ENCODE data around the gene CASP10. TPM values are rescaled to one million over a fixed set of nuclear protein-coding genes. Genes with fewer than 3 reads are reported as not detected.

CASP10 gene
- total RNA-seq, 2 experiments from 2014 or later, result 26.6 to 37.4 TPM

GRCh38 chr2:201250741-201251140, 67.8 kb downstream of the CASP10 start:
- H3K36me3 Mint-ChIP-seq, result peaks cover 68% of the 10 kb centered on the region
- no peaks in the 10 kb centered on the region for H3K27me3 Mint-ChIP-seq
- no peak overlapping the region for H3K4me3 Mint-ChIP-seq
- no peak for ATAC-seq
- peaks cover 67% of the 10 kb centered on the region for H3K4me1 Mint-ChIP-seq
- no peak for DNase-seq
- CTCF ChIA-PET, result interaction anchor here (2.9 to 4.6 kb wide), 2 partner anchors 14 to 18 kb away, joined by 13 to 28 read pairs; no protein-coding TSS in a partner anchor
- H3K9me3 Mint-ChIP-seq (ENCODE audit: low read depth), result peaks cover 11% of the 10 kb centered on the region
- H3K27ac Mint-ChIP-seq, result peak overlapping the region; percentile 42

GRCh38 chr2:201254081-201254730, 71.3 kb downstream of the CASP10 start:
- no peak overlapping the region for H3K4me3 Mint-ChIP-seq
- no peaks in the 10 kb centered on the region for H3K27me3 Mint-ChIP-seq
- peaks cover 79% of the 10 kb centered on the region for H3K4me1 Mint-ChIP-seq
- H3K9me3 Mint-ChIP-seq (ENCODE audit: low read depth), result peaks cover 11% of the 10 kb centered on the region
- peaks cover 54% of the 10 kb centered on the region for H3K36me3 Mint-ChIP-seq
- CTCF ChIA-PET, result interaction anchor here (1.3 to 4.6 kb wide), 4 partner anchors 9 to 110 kb away, joined by 5 to 28 read pairs (median 11); no protein-coding TSS in a partner anchor
- DNase-seq (peak; percentile 47), ATAC-seq (no peak)
- peak overlapping the region; percentile 72 for H3K27ac Mint-ChIP-seq

- CTCF ChIA-PET, result interaction anchor here (2.0 kb wide), 1 partner anchor 19 kb away, joined by 9 read pairs; no protein-coding TSS in a partner anchor
- peak overlapping the region; percentile 98 for H3K27ac Mint-ChIP-seq
- no peaks in the 10 kb centered on the region for H3K27me3 Mint-ChIP-seq
- ATAC-seq, result no peak
- peaks cover 6% of the 10 kb centered on the region for H3K9me3 Mint-ChIP-seq (ENCODE audit: low read depth)
- H3K4me1 Mint-ChIP-seq, result peaks cover 76% of the 10 kb centered on the region
- peak; percentile 41 for DNase-seq
- H3K4me3 Mint-ChIP-seq, result no peak overlapping the region
- H3K36me3 Mint-ChIP-seq, result peaks cover 45% of the 10 kb centered on the region
Measured at GRCh38 chr2:201255408-201256033, 72.6 kb downstream of the CASP10 start.

- H3K36me3 Mint-ChIP-seq, result peaks cover 43% of the 10 kb centered on the region
- no peak overlapping the region for H3K4me3 Mint-ChIP-seq
- no peak for ATAC-seq
- peak; percentile 37 for DNase-seq
- peaks cover 2% of the 10 kb centered on the region for H3K9me3 Mint-ChIP-seq (ENCODE audit: low read depth)
- H3K27me3 Mint-ChIP-seq, result no peaks in the 10 kb centered on the region
- H3K4me1 Mint-ChIP-seq, result peaks cover 71% of the 10 kb centered on the region
- CTCF ChIA-PET, result interaction anchor here (1.2 to 2.0 kb wide), 2 partner anchors 19 to 108 kb away, joined by 4 to 9 read pairs; no protein-coding TSS in a partner anchor
- peak overlapping the region; percentile 98 for H3K27ac Mint-ChIP-seq
Measured at GRCh38 chr2:201256082-201256481, 73.1 kb downstream of the CASP10 start.

GRCh38 chr2:201257381-201257955, 74.5 kb downstream of the CASP10 start:
- DNase-seq, result peak; percentile 74
- Mint-ChIP-seq H3K4me1 (peaks cover 67% of the 10 kb centered on the region), H3K36me3 (peaks cover 43% of the 10 kb centered on the region), H3K9me3 (ENCODE audit: low read depth) (no peaks in the 10 kb centered on the region), H3K27me3 (no peaks in the 10 kb centered on the region), H3K4me3 (peak overlapping the region; percentile 83), H3K27ac (peak overlapping the region; percentile 98)
- peak; percentile 27 for ATAC-seq
- CTCF ChIA-PET, result interaction anchor here (0.8 to 1.9 kb wide), 3 partner anchors 24 to 106 kb away, joined by 4 to 11 read pairs (median 5); no protein-coding TSS in a partner anchor

- DNase-seq (peak; percentile 98), ATAC-seq (peak; percentile 65)
- Mint-ChIP-seq H3K27me3 (no peaks in the 10 kb centered on the region), H3K9me3 (ENCODE audit: low read depth) (no peaks in the 10 kb centered on the region), H3K4me1 (peaks cover 66% of the 10 kb centered on the region), H3K27ac (peak overlapping the region; percentile 98), H3K36me3 (peaks cover 43% of the 10 kb centered on the region), H3K4me3 (peak overlapping the region; percentile 83)
- CTCF ChIA-PET, result interaction anchor here (0.8 to 5.5 kb wide), 4 partner anchors 21 to 141 kb away, joined by 5 to 28 read pairs (median 12); partner anchors contain the start of gene CFLAR
Measured at GRCh38 chr2:201257956-201258665, 75.2 kb downstream of the CASP10 start.

- Mint-ChIP-seq H3K27me3 (no peaks in the 10 kb centered on the region), H3K36me3 (peaks cover 41% of the 10 kb centered on the region), H3K9me3 (ENCODE audit: low read depth) (no peaks in the 10 kb centered on the region), H3K27ac (peak overlapping the region; percentile 98), H3K4me1 (peaks cover 71% of the 10 kb centered on the region), H3K4me3 (peak overlapping the region; percentile 83)
- DNase-seq (peak; percentile 41), ATAC-seq (peak; percentile 10)
- CTCF ChIA-PET, result interaction anchor here (0.7 to 5.5 kb wide), 12 partner anchors 12 to 186 kb away, joined by 3 to 70 read pairs (median 6); partner anchors contain the start of genes CASP10 and CFLAR
Measured at GRCh38 chr2:201258666-201259615, 76.0 kb downstream of the CASP10 start.

GRCh38 chr2:201260302-201260800, 77.4 kb downstream of the CASP10 start, which contains the start of gene CASP8:
Gene CASP8, plus strand, starts transcription at chr2:201260536. Its CDS starts 5,951 bp downstream, at chr2:201266487.
- Mint-ChIP-seq H3K4me1 (peaks cover 70% of the 10 kb centered on the region), H3K27ac (peak within 1 kb of the TSS; percentile 98), H3K4me3 (peak within 1 kb of the TSS; percentile 94), H3K36me3 (peaks cover 36% of the 10 kb centered on the region), H3K9me3 (ENCODE audit: low read depth) (no peaks in the 10 kb centered on the region), H3K27me3 (no peaks in the 10 kb centered on the region)
- DNase-seq (peak; percentile 87), ATAC-seq (peak; percentile 54)
- CTCF ChIA-PET, result interaction anchor here (0.8 to 5.5 kb wide), 13 partner anchors 11 to 191 kb away, joined by 3 to 70 read pairs (median 6); partner anchors contain the start of genes CASP10, CFLAR, FLACC1 and STRADB

- ATAC-seq (peak; percentile 18), DNase-seq (peak; percentile 89)
- peaks cover 71% of the 10 kb centered on the region for H3K4me1 Mint-ChIP-seq
- CTCF ChIA-PET, result interaction anchor here (0.7 to 5.5 kb wide), 11 partner anchors 8 to 394 kb away, joined by 3 to 70 read pairs (median 12); partner anchors contain the start of genes CASP10, CFLAR, STRADB and TRAK2
- H3K27ac Mint-ChIP-seq, result peak overlapping the region; percentile 96
- peak overlapping the region; percentile 94 for H3K4me3 Mint-ChIP-seq
- H3K27me3 Mint-ChIP-seq, result no peaks in the 10 kb centered on the region
- no peaks in the 10 kb centered on the region for H3K9me3 Mint-ChIP-seq (ENCODE audit: low read depth)
- H3K36me3 Mint-ChIP-seq, result peaks cover 42% of the 10 kb centered on the region
Measured at GRCh38 chr2:201261471-201261870, 78.5 kb downstream of the CASP10 start.

GRCh38 chr2:201261906-201262305, 79.0 kb downstream of the CASP10 start:
- H3K36me3 Mint-ChIP-seq, result peaks cover 44% of the 10 kb centered on the region
- ATAC-seq (no peak), DNase-seq (no peak)
- H3K4me3 Mint-ChIP-seq, result peak overlapping the region; percentile 94
- peak overlapping the region; percentile 96 for H3K27ac Mint-ChIP-seq
- CTCF ChIA-PET, result interaction anchor here (1.1 to 5.5 kb wide), 6 partner anchors 8 to 190 kb away, joined by 3 to 70 read pairs (median 18); partner anchors contain the start of genes STRADB and TRAK2
- peaks cover 71% of the 10 kb centered on the region for H3K4me1 Mint-ChIP-seq
- no peaks in the 10 kb centered on the region for H3K9me3 Mint-ChIP-seq (ENCODE audit: low read depth)
- H3K27me3 Mint-ChIP-seq, result no peaks in the 10 kb centered on the region

- peak; percentile 5 for ATAC-seq
- H3K36me3 Mint-ChIP-seq, result peaks cover 52% of the 10 kb centered on the region
- CTCF ChIA-PET, result interaction anchor here (1.0 to 5.5 kb wide), 7 partner anchors 9 to 152 kb away, joined by 3 to 70 read pairs (median 13); partner anchors contain the start of gene CASP10
- H3K27me3 Mint-ChIP-seq, result no peaks in the 10 kb centered on the region
- no peaks in the 10 kb centered on the region for H3K9me3 Mint-ChIP-seq (ENCODE audit: low read depth)
- H3K4me1 Mint-ChIP-seq, result peaks cover 70% of the 10 kb centered on the region
- H3K27ac Mint-ChIP-seq, result peak overlapping the region; percentile 83
- DNase-seq, result peak; percentile 43
- H3K4me3 Mint-ChIP-seq, result peak overlapping the region; percentile 74
Measured at GRCh38 chr2:201262718-201263117, 79.8 kb downstream of the CASP10 start.
